SK-N-SH (cell line): ENCODE measurements around the gene RBM28. TPM values are rescaled to one million over a fixed set of nuclear protein-coding genes. Genes with fewer than 3 reads are reported as not detected.
A peak's percentile ranks its signal among the peaks of the same experiment; 100 is the strongest.

Experiments used
- CTCF ChIA-PET: fragments of 300-600, 350-600 bp; formaldehyde crosslinking; extraction: SDS; loops from one replicate; lab custom pipeline; 2021; lab: Yijun Ruan, JAX
- POLR2A ChIA-PET: fragments of 350-600 bp; sonication (Branson Sonifier 250); formaldehyde crosslinking; extraction: SDS; loops from one replicate; lab custom pipeline; 2020; ENCODE audit warnings: antibody characterized with exemption, inconsistent platforms; lab: Yijun Ruan, JAX
- DNase-seq: peaks from one replicate; pipeline ENCODE4 v3.0.0; 2012
- H2AFZ ChIP-seq: fragments of 200-600 bp; sonication (generic); 2 replicates; pipeline ENCODE4 v1.8.1; 2016; ENCODE audit warnings: antibody characterized with exemption, mild to moderate bottlenecking, low read depth
- H3F3A ChIP-seq: fragments of 200-600 bp; sonication (generic); replicated peaks from 2 replicates; pipeline ENCODE3; 2016; ENCODE audit warnings: antibody characterized with exemption, mild to moderate bottlenecking; ENCODE audit not compliant: insufficient read depth
- H3K27ac ChIP-seq, 2 experiments: fragments of 200-500 bp in 1 of 2; fragments of 200-600 bp in 1 of 2; sonication (Bioruptor generic) in 1 of 2; sonication (generic), shearing (Covaris generic) in 1 of 2; 2 replicates each; pipeline versions ENCODE4 v1.5.1 to v1.6.1; 2014 to 2016; ENCODE audit warnings: low read depth in 2 of 2, inconsistent platforms in 1 of 2, low read length in 1 of 2, mild to moderate bottlenecking in 1 of 2, mixed read lengths in 1 of 2
- H3K27me3 ChIP-seq: fragments of 200-600 bp; sonication (generic), shearing (Covaris generic); 2 replicates; pipeline ENCODE4 v1.6.1; 2016; ENCODE audit warnings: mixed run types; ENCODE audit not compliant: insufficient read depth
- H3K36me3 ChIP-seq, 2 experiments: fragments of 200-500 bp in 1 of 2; fragments of 200-600 bp in 1 of 2; sonication (Bioruptor generic) in 1 of 2; sonication (generic) in 1 of 2; replicated peaks in 1 of 2; 2 replicates each; pipeline versions ENCODE3 to v1.5.1; 2014 to 2016; ENCODE audit warnings: low read length in 1 of 2, mild to moderate bottlenecking in 1 of 2; ENCODE audit not compliant: insufficient read depth in 2 of 2, control insufficient read depth in 1 of 2
- H3K4me1 ChIP-seq, 2 experiments: fragments of 200-500 bp in 1 of 2; fragments of 200-600 bp in 1 of 2; sonication (Bioruptor generic) in 1 of 2; sonication (generic), shearing (Covaris generic) in 1 of 2; 2 replicates each; pipeline versions ENCODE4 v1.5.1 to v1.6.1; 2014 to 2016; ENCODE audit warnings: low read depth in 1 of 2, low read length in 1 of 2, mixed run types in 1 of 2; ENCODE audit not compliant: insufficient read depth in 2 of 2, control insufficient read depth in 1 of 2
- H3K4me2 ChIP-seq: fragments of 200-600 bp; sonication (generic), shearing (Covaris generic); 2 replicates; pipeline ENCODE4 v1.6.1; 2017; ENCODE audit warnings: mixed run types
- H3K4me3 ChIP-seq, 2 experiments: fragments of 200-500 bp in 1 of 2; fragments of 200-600 bp in 1 of 2; sonication (Bioruptor generic) in 1 of 2; sonication (generic), shearing (Covaris generic) in 1 of 2; 2 replicates each; pipeline versions ENCODE4 v1.5.1 to v1.8.1; 2014 to 2016; ENCODE audit warnings: low read depth in 2 of 2, inconsistent platforms in 1 of 2, low read length in 1 of 2, mild to moderate bottlenecking in 1 of 2, mixed read lengths in 1 of 2, moderate library complexity in 1 of 2
- H3K79me2 ChIP-seq: fragments of 200-600 bp; sonication (generic); 2 replicates; pipeline ENCODE4 v1.8.1; 2017; ENCODE audit warnings: mild to moderate bottlenecking; ENCODE audit not compliant: insufficient read depth
- H3K9ac ChIP-seq: fragments of 200-600 bp; sonication (generic); 2 replicates; pipeline ENCODE4 v1.6.1; 2017; ENCODE audit warnings: mixed run types
- H3K9me2 ChIP-seq: fragments of 200-600 bp; sonication (generic); 2 replicates; pipeline ENCODE4 v1.6.1; 2017; ENCODE audit warnings: mixed run types
- H3K9me3 ChIP-seq: fragments of 200-600 bp; sonication (generic); 2 replicates; pipeline ENCODE4 v1.6.1; 2017; ENCODE audit warnings: mixed run types, mild to moderate bottlenecking, moderate library complexity
- H4K20me1 ChIP-seq: fragments of 200-600 bp; sonication (generic); 2 replicates; pipeline ENCODE4 v1.6.1; 2017; ENCODE audit warnings: mild to moderate bottlenecking, mixed run types; ENCODE audit not compliant: insufficient read depth
- FOXM1 ChIP-seq: IDR thresholded peaks from 2 replicates; pipeline ENCODE4 v1.4.0; 2012; ENCODE audit warnings: low read depth, mild to moderate bottlenecking
- GATA2 ChIP-seq: sonication (generic); formaldehyde crosslinking; IDR thresholded peaks from 2 replicates; pipeline ENCODE4 v1.5.0; 2020; ENCODE audit warnings: mild to moderate bottlenecking, missing genetic modification reagents
- IRF3 ChIP-seq: fragments of 150-350 bp; IDR thresholded peaks from 2 replicates; pipeline ENCODE4 v1.6.1; 2016; ENCODE audit warnings: mild to moderate bottlenecking, low read depth, low read length
- MAX ChIP-seq: IDR thresholded peaks from 2 replicates; pipeline ENCODE4 v1.4.0; 2012; ENCODE audit warnings: low read depth
- MEF2A ChIP-seq: IDR thresholded peaks from 2 replicates; pipeline ENCODE4 v1.4.0; 2012; ENCODE audit warnings: low read depth, borderline replicate concordance
- RFX5 ChIP-seq: IDR thresholded peaks from 2 replicates; pipeline ENCODE4 v1.6.1; 2012; ENCODE audit warnings: mild to moderate bottlenecking, improper control_type of control experiment, low read length
- SIN3A ChIP-seq: IDR thresholded peaks from 2 replicates; pipeline ENCODE4 v1.6.1; 2012; ENCODE audit warnings: low read depth, mild to moderate bottlenecking, low read length, moderate library complexity, borderline replicate concordance
- SMC3 ChIP-seq: IDR thresholded peaks from 2 replicates; pipeline ENCODE4 v1.6.1; 2012; ENCODE audit warnings: low read depth, low read length, improper control_type of control experiment
- USF1 ChIP-seq: IDR thresholded peaks from 2 replicates; pipeline ENCODE4 v1.4.0; 2012; ENCODE audit warnings: low read depth, borderline replicate concordance
- USF2 ChIP-seq: fragments of 150-350 bp; IDR thresholded peaks from 2 replicates; pipeline ENCODE4 v1.6.1; 2017; ENCODE audit warnings: antibody characterized with exemption, low read length, low read depth, borderline replicate concordance
- WGBS: methylation state at CpG from one replicate; pipeline ENCODE4 v1.1.6; 2017; ENCODE audit warnings: low lambda C conversion rate; 5-methylcytosine and 5-hydroxymethylcytosine counted together
- polyA plus RNA-seq, 3 experiments: library from polyadenylated mRNA; depleted of rRNA; stranded (reverse); fragments of >200 nt; gene quantifications; 2 replicates each; pipeline ENCODE4 v1.2.3, GENCODE V29; 2012

The RBM28 gene
- polyA plus RNA-seq, 1 of the 3 experiments (the other 2 are of a cell fraction), result 29.1 TPM

GRCh38 chr7:128344431-128344774 lies 695 bp upstream of the RBM28 start:
- 78% methylated on average over 5 of the region's 5 CpGs for WGBS
- Histone ChIP-seq H3K4me3 (no peak overlapping the region), H3K4me1 (peaks cover 0 to 34% of the 10 kb centered on the region in 2 experiments; a peak in 2 of 4 replicates), H3K27ac (peak overlapping the region in 1 of 2 experiments; percentile 86; a peak in 1 of 4 replicates), H3K4me2 (peak overlapping the region; percentile 91; the same call in 1 of the 2 replicates), H3K9me3 (no peaks in the 10 kb centered on the region), H2AFZ (peak overlapping the region; percentile 100), H3K27me3 (peaks cover 3% of the 10 kb centered on the region; the same call in 1 of the 2 replicates), H4K20me1 (no peaks in the 10 kb centered on the region), H3F3A (no peaks in the 10 kb centered on the region), H3K9me2 (no peaks in the 10 kb centered on the region), H3K9ac (no peak overlapping the region)
- POLR2A ChIA-PET, result interaction anchor here (0.7 to 3.3 kb wide), 9 partner anchors 11 to 711 kb away, joined by 3 to 22 read pairs (median 4); no protein-coding TSS in a partner anchor
- CTCF ChIA-PET, result interaction anchor here (0.6 to 15.8 kb wide), 15 partner anchors 9 to 555 kb away, joined by 3 to 1786 read pairs (median 4); partner anchors contain the start of genes HILPDA, IMPDH1 and PRRT4
- no peak for DNase-seq
- no peak for TF ChIP-seq MAX
- TF ChIP-seq FOXM1, result no peak
- TF ChIP-seq IRF3, result no peak
- no peak for TF ChIP-seq RFX5
- TF ChIP-seq SMC3, result no peak
- TF ChIP-seq SIN3A, result no peak
- TF ChIP-seq MEF2A, result no peak
- TF ChIP-seq, all 33 proteins: peak for 0
- peaks cover 0 to 13% of the 10 kb centered on the region in 2 experiments for H3K36me3 ChIP-seq
- H3K79me2 ChIP-seq, result peaks cover 42% of the 10 kb centered on the region

GRCh38 chr7:128341733-128342132 lies 2.0 kb downstream of the RBM28 start:
- H3K4me2 ChIP-seq, result peak overlapping the region; percentile 91
- H3K79me2 ChIP-seq, result peaks cover 42% of the 10 kb centered on the region
- H3K4me1 ChIP-seq, result peaks cover 0 to 15% of the 10 kb centered on the region in 2 experiments; a peak in 2 of 4 replicates
- H2AFZ ChIP-seq, result no peak overlapping the region
- no peaks in the 10 kb centered on the region for H3K9me3 ChIP-seq
- H3K27ac ChIP-seq, result no peak overlapping the region
- CTCF ChIA-PET, result interaction anchor here (1.2 to 15.8 kb wide), 6 partner anchors 17 to 120 kb away, joined by 3 to 1786 read pairs (median 6); partner anchors contain the start of gene IMPDH1
- no peak overlapping the region for H3K9ac ChIP-seq
- peak overlapping the region in 1 of 2 experiments; percentile 80; a peak in 1 of 4 replicates for H3K4me3 ChIP-seq
- 92% methylated on average over 6 of the region's 6 CpGs for WGBS
- TF ChIP-seq GATA2, result no peak
- no peak for TF ChIP-seq SIN3A
- TF ChIP-seq USF1, result no peak
- TF ChIP-seq USF2, result no peak
- no peak for DNase-seq
- POLR2A ChIA-PET, result no interaction called here
- H3K9me2 ChIP-seq, result no peaks in the 10 kb centered on the region
- H3F3A ChIP-seq, result no peaks in the 10 kb centered on the region
- H3K36me3 ChIP-seq, result peaks cover 25 to 38% of the 10 kb centered on the region in 2 experiments
- H4K20me1 ChIP-seq, result no peaks in the 10 kb centered on the region
- H3K27me3 ChIP-seq, result no peaks in the 10 kb centered on the region
